H1 (cell line): ENCODE results near the gene KRTAP21-2. TPM values are rescaled to one million over a fixed set of nuclear protein-coding genes. Genes with fewer than 3 reads are reported as not detected.

ENCODE experiments used
- CTCF ChIA-PET: fragments of 300-600 bp; sonication (Branson Sonifier 250); formaldehyde crosslinking; loops from one replicate; lab custom pipeline; 2021; ENCODE audit not compliant: partially characterized antibody; lab: Charles Lee
- POLR2A ChIA-PET: fragments of 300-600 bp; sonication (Branson Sonifier 250); formaldehyde crosslinking; loops from one replicate; lab custom pipeline; 2021; ENCODE audit warnings: inconsistent platforms; ENCODE audit not compliant: partially characterized antibody; lab: Charles Lee
- DNase-seq, 2 experiments: peaks; one replicate each; pipeline versions ENCODE4 v3.0.0 to v3.0.0-alpha.2; 2010 to 2022; ENCODE audit warnings: low spot score in 2 of 2, low read depth in 1 of 2, mixed read lengths in 1 of 2
- FAIRE-seq: peaks from 2 replicates; lab custom pipeline; 2011; peaks lifted over from hg19 to GRCh38; lab: Jason Lieb, UNC
- H2AFZ ChIP-seq: 2 replicates; pipeline ENCODE4 v1.8.1; 2012; ENCODE audit warnings: low read length, inconsistent platforms
- H2AK5ac ChIP-seq: 2 replicates; pipeline ENCODE4 v1.6.1; 2013; ENCODE audit warnings: low read depth, low read length
- H2BK120ac ChIP-seq: replicated peaks from 2 replicates; pipeline ENCODE3; 2013; ENCODE audit warnings: low read depth, low read length, inconsistent platforms
- H2BK12ac ChIP-seq: 2 replicates; pipeline ENCODE4 v1.6.1; 2013; ENCODE audit warnings: low read depth, low read length
- H2BK15ac ChIP-seq: 2 replicates; pipeline ENCODE4 v1.6.1; 2013; ENCODE audit warnings: low read length
- H2BK20ac ChIP-seq: 2 replicates; pipeline ENCODE4 v1.6.1; 2013; ENCODE audit warnings: low read length
- H2BK5ac ChIP-seq: 2 replicates; pipeline ENCODE4 v1.6.1; 2013; ENCODE audit warnings: low read depth, low read length
- H3K14ac ChIP-seq: 2 replicates; pipeline ENCODE4 v1.6.1; 2013; ENCODE audit warnings: inconsistent platforms; ENCODE audit not compliant: insufficient read length
- H3K18ac ChIP-seq: 2 replicates; pipeline ENCODE4 v1.6.1; 2013; ENCODE audit warnings: low read length; ENCODE audit errors: extremely low read depth
- H3K23ac ChIP-seq: 2 replicates; pipeline ENCODE4 v1.6.1; 2013; ENCODE audit warnings: inconsistent platforms; ENCODE audit not compliant: insufficient read length
- H3K23me2 ChIP-seq: 2 replicates; pipeline ENCODE4 v1.6.1; 2013; ENCODE audit warnings: low read depth, low read length
- H3K27ac ChIP-seq: 2 replicates; pipeline ENCODE4 v1.6.1; 2011; ENCODE audit warnings: low read depth, low read length, inconsistent platforms
- H3K27me3 ChIP-seq, 4 experiments: replicated peaks in 1 of 4; 1 replicate in 1 of 4; 2 replicates in 3 of 4; pipeline versions ENCODE4 v1.6.1 to v1.8.1; 2011 to 2013; ENCODE audit warnings: low read length in 3 of 4, mild to moderate bottlenecking in 3 of 4, inconsistent platforms in 2 of 4, mixed read lengths in 2 of 4, moderate library complexity in 1 of 4; ENCODE audit not compliant: control insufficient read depth in 3 of 4, insufficient read depth in 3 of 4; ENCODE audit errors: extremely low read depth in 1 of 4
- H3K36me3 ChIP-seq, 4 experiments: 2 replicates each; pipeline versions ENCODE4 v1.6.1 to v1.8.1; 2011 to 2013; ENCODE audit warnings: mild to moderate bottlenecking in 4 of 4, low read length in 3 of 4, moderate library complexity in 2 of 4, control low read depth in 1 of 4, inconsistent platforms in 1 of 4; ENCODE audit not compliant: insufficient read depth in 4 of 4, control insufficient read depth in 2 of 4
- H3K4ac ChIP-seq: replicated peaks from 2 replicates; pipeline ENCODE3; 2013; ENCODE audit warnings: low read length, low read depth, mixed read lengths, inconsistent platforms; ENCODE audit not compliant: insufficient read length
- H3K4me1 ChIP-seq, 4 experiments: replicated peaks in 1 of 4; 1 replicate in 1 of 4; 2 replicates in 3 of 4; pipeline versions ENCODE4 v1.6.1 to v1.8.1; 2011 to 2013; ENCODE audit warnings: low read length in 3 of 4, inconsistent platforms in 2 of 4, mixed read lengths in 1 of 4; ENCODE audit not compliant: insufficient read depth in 4 of 4, control insufficient read depth in 3 of 4
- H3K4me2 ChIP-seq, 2 experiments: 2 replicates each; pipeline versions ENCODE4 v1.6.1 to v1.8.1; 2011 to 2013; ENCODE audit warnings: low read depth in 2 of 2, low read length in 2 of 2, control low read depth in 1 of 2, inconsistent platforms in 1 of 2, mild to moderate bottlenecking in 1 of 2; ENCODE audit not compliant: insufficient read depth in 1 of 2
- H3K4me3 ChIP-seq, 4 experiments: fragments of 200-600, 300-600 bp in 1 of 4; sonication (generic), shearing (Covaris generic), sonication (Bioruptor Twin) in 1 of 4; 2 replicates each; pipeline versions ENCODE4 v1.5.1 to v1.8.1; 2011 to 2016; ENCODE audit warnings: low read length in 4 of 4, low read depth in 3 of 4, control low read depth in 2 of 4, inconsistent platforms in 2 of 4, mild to moderate bottlenecking in 2 of 4, mixed read lengths in 1 of 4, moderate library complexity in 1 of 4; ENCODE audit not compliant: insufficient read depth in 2 of 4; ENCODE audit errors: extremely low read depth in 1 of 4
- H3K56ac ChIP-seq: replicated peaks from 2 replicates; pipeline ENCODE3; 2013; ENCODE audit warnings: low read depth, mild to moderate bottlenecking, mixed read lengths, low read length, inconsistent platforms; ENCODE audit not compliant: insufficient read length
- H3K79me1 ChIP-seq: 2 replicates; pipeline ENCODE4 v1.6.1; 2013; ENCODE audit warnings: low read depth, low read length, control low read depth
- H3K79me2 ChIP-seq, 2 experiments: 2 replicates each; pipeline versions ENCODE4 v1.6.1 to v1.8.1; 2012 to 2013; ENCODE audit warnings: low read length in 2 of 2, mild to moderate bottlenecking in 2 of 2, inconsistent platforms in 1 of 2; ENCODE audit not compliant: insufficient read depth in 2 of 2, control insufficient read depth in 1 of 2
- H3K9ac ChIP-seq, 4 experiments: replicated peaks in 1 of 4; 1 replicate in 1 of 4; 2 replicates in 3 of 4; pipeline versions ENCODE4 v1.6.1 to v1.8.1; 2011 to 2013; ENCODE audit warnings: low read depth in 3 of 4, low read length in 3 of 4, control low read depth in 2 of 4, mild to moderate bottlenecking in 2 of 4, moderate library complexity in 2 of 4, inconsistent platforms in 1 of 4; ENCODE audit errors: extremely low read depth in 1 of 4
- H3K9me3 ChIP-seq, 2 experiments: 2 replicates each; pipeline versions ENCODE4 v1.6.1 to v1.8.1; 2012 to 2013; ENCODE audit warnings: mild to moderate bottlenecking in 2 of 2, moderate library complexity in 2 of 2, control low read depth in 1 of 2, inconsistent platforms in 1 of 2, low read depth in 1 of 2, low read length in 1 of 2, mixed read lengths in 1 of 2; ENCODE audit not compliant: insufficient read depth in 2 of 2
- H4K20me1 ChIP-seq, 2 experiments: replicated peaks in 1 of 2; 2 replicates each; pipeline versions ENCODE3 to v1.8.1; 2011 to 2013; ENCODE audit warnings: inconsistent platforms in 2 of 2, low read length in 2 of 2, mild to moderate bottlenecking in 1 of 2; ENCODE audit not compliant: insufficient read depth in 2 of 2, control insufficient read depth in 1 of 2
- H4K5ac ChIP-seq: 2 replicates; pipeline ENCODE4 v1.6.1; 2013; ENCODE audit warnings: low read length, low read depth, mixed read lengths, inconsistent platforms; ENCODE audit not compliant: insufficient read length
- H4K8ac ChIP-seq: 2 replicates; pipeline ENCODE4 v1.8.0; 2013; ENCODE audit warnings: mild to moderate bottlenecking, moderate library complexity, low read length, inconsistent platforms; ENCODE audit not compliant: insufficient read depth; ENCODE audit errors: extremely low read depth
- H4K91ac ChIP-seq: replicated peaks from 2 replicates; pipeline ENCODE3; 2013; ENCODE audit warnings: low read length, mixed read lengths, inconsistent platforms; ENCODE audit not compliant: insufficient read length
- BRCA1 ChIP-seq: IDR thresholded peaks from 2 replicates; pipeline ENCODE4 v1.6.1; 2012; ENCODE audit warnings: low read depth, low read length, improper control_type of control experiment
- CBX8 ChIP-seq: fragments of 300-800, 300-1000 bp; sonication (generic); IDR thresholded peaks from 2 replicates; pipeline ENCODE4 v1.7.1; 2016; ENCODE audit warnings: low read depth, low read length, borderline replicate concordance
- CHD2 ChIP-seq: IDR thresholded peaks from 2 replicates; pipeline ENCODE4 v1.6.1; 2012; ENCODE audit warnings: low read length, improper control_type of control experiment
- JUND ChIP-seq: IDR thresholded peaks from 2 replicates; pipeline ENCODE4 v1.6.1; 2011; ENCODE audit warnings: mild to moderate bottlenecking, improper control_type of control experiment, low read length
- PHF8 ChIP-seq: fragments of 200-600 bp; sonication (generic); conservative IDR thresholded peaks from 2 replicates; pipeline ENCODE4 v1.7.1; 2012; ENCODE audit warnings: low read depth, mild to moderate bottlenecking, inconsistent platforms, low read length, moderate library complexity
- POU5F1 ChIP-seq: IDR thresholded peaks from 2 replicates; pipeline ENCODE4 v1.6.1; 2011; ENCODE audit warnings: low read depth, mild to moderate bottlenecking, low read length, moderate library complexity
- RXRA ChIP-seq: IDR thresholded peaks from 2 replicates; pipeline ENCODE4 v1.6.1; 2011; ENCODE audit warnings: low read depth, mild to moderate bottlenecking, low read length, moderate library complexity; ENCODE audit not compliant: insufficient read depth
- SAP30 ChIP-seq: fragments of 300-600 bp; sonication (generic); IDR thresholded peaks from 2 replicates; pipeline ENCODE4 v1.7.1; 2012; ENCODE audit warnings: low read length, moderate library complexity, mild to moderate bottlenecking, inconsistent platforms; ENCODE audit not compliant: insufficient read depth, insufficient replicate concordance
- SIRT6 ChIP-seq: IDR thresholded peaks from one replicate; pipeline ENCODE4 v1.7.1; 2012; ENCODE audit warnings: low read length, inconsistent platforms
- SUZ12 ChIP-seq: fragments of 200-600 bp; sonication (generic); IDR thresholded peaks from 2 replicates; pipeline ENCODE4 v1.6.1; 2012; ENCODE audit warnings: mild to moderate bottlenecking, inconsistent platforms, low read length, moderate library complexity, mixed read lengths
- YY1 ChIP-seq: IDR thresholded peaks from 2 replicates; pipeline ENCODE4 v1.6.1; 2011; ENCODE audit warnings: low read depth, mild to moderate bottlenecking, low read length
- ZNF274 ChIP-seq: IDR thresholded peaks from 2 replicates; pipeline ENCODE4 v1.7.0; 2012; ENCODE audit warnings: low read length, borderline replicate concordance; ENCODE audit errors: extremely low read depth
- WGBS, 2 experiments: shearing (Covaris generic) in 1 of 2; methylation state at CpG; one replicate each; pipeline versions ENCODE4 v1.1.6 to v1.1.7; 2013 to 2015; ENCODE audit warnings: low lambda C conversion rate in 2 of 2, mixed read lengths in 2 of 2, inconsistent platforms in 1 of 2, low coverage in 1 of 2, missing lambda C conversion rate in 1 of 2; ENCODE audit not compliant: insufficient replicate concordance in 2 of 2, insufficient coverage in 1 of 2, insufficient read length in 1 of 2; ENCODE audit errors: extremely low coverage in 1 of 2, missing lambda C conversion rate in 1 of 2; 5-methylcytosine and 5-hydroxymethylcytosine counted together
- polyA plus RNA-seq, 7 experiments: library from polyadenylated mRNA; depleted of rRNA in 3 of 7; stranded (reverse) in 5 of 7; unstranded in 2 of 7; fragments of >200 nt in 5 of 7; fragments of 200-250 nt in 2 of 7; gene quantifications; 1 replicate in 5 of 7; 2 replicates in 1 of 7; 4 replicates in 1 of 7; pipeline versions ENCODE4 v1.2.1 to v1.2.3, GENCODE V29; 2011 to 2013; ENCODE audit warnings: missing spikeins in 2 of 7, mixed read lengths in 2 of 7
- total RNA-seq: library from RNA; stranded (reverse); fragmentation: NEBNext Ultra II Directional; extraction: Animal tissue kit (Norgen Biotek cat#: 25700); gene quantifications from 2 replicates; pipeline ENCODE4 v1.2.1, GENCODE V29; 2021

Gene KRTAP21-2
- total and polyA plus RNA-seq, 2 of the 8 experiments (the other 6 are each of a cell fraction or from before 2014, with no cell fraction given) = not detected

DNA sequence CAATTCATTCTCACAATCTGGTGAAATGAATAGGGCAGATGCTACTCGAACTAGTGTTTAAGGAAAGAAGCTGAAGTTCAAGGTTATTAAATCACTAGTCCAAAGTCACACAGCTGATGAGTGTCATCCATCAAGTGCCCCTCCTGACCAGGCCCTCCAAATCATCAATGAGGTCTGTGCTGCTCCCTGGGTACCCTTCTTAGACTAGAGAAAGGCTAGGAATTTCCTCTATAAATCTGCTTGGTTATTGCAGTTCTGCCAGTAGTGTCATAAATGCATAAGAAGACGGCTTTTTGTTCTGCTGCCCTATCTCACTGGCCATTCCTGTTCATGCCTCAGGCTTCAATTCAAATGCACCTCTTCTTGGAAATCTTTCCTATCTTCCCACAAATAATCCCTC lies 13.7 kb upstream of the KRTAP21-2 start:
- Histone ChIP-seq H3K9ac (no peak overlapping the region), H2BK12ac (no peak overlapping the region), H3K79me2 (no peaks in the 10 kb centered on the region), H3K27ac (no peak overlapping the region), H3K4ac (no peak overlapping the region), H3K36me3 (no peaks in the 10 kb centered on the region)
- TF ChIP-seq SUZ12 (no peak), YY1 (no peak), CBX8 (no peak), JUND (no peak), ZNF274 (no peak), RXRA (no peak), BRCA1 (no peak), SAP30 (no peak), PHF8 (no peak), POU5F1 (no peak), CHD2 (no peak), SIRT6 (no peak)
- TF ChIP-seq, all 59 proteins: peak for 0
- no peaks in the 10 kb centered on the region for H3K23me2 ChIP-seq
- no peak overlapping the region for H4K8ac ChIP-seq
- no peaks in the 10 kb centered on the region for H3K27me3 ChIP-seq
- H2BK15ac ChIP-seq = no peak overlapping the region
- no peaks in the 10 kb centered on the region for H3K9me3 ChIP-seq
- H3K14ac ChIP-seq = no peak overlapping the region
- no peaks in the 10 kb centered on the region for H3K79me1 ChIP-seq
- CTCF ChIA-PET = interaction anchor here (1.6 kb wide), 1 partner anchor 10 kb away, joined by 5 read pairs; no protein-coding TSS in a partner anchor
- H3K56ac ChIP-seq = no peak overlapping the region
- no peak overlapping the region for H3K18ac ChIP-seq
- no peak overlapping the region for H3K4me2 ChIP-seq
- H2BK120ac ChIP-seq = no peak overlapping the region
- no peaks in the 10 kb centered on the region for H3K4me1 ChIP-seq
- H2BK5ac ChIP-seq = no peak overlapping the region
- 97% methylated on average over 2 of the region's 2 CpGs; no CpG with 5 or more reads in 1 of the 2 experiments for WGBS, 2 experiments
- H4K91ac ChIP-seq = no peak overlapping the region
- no peak overlapping the region for H2AK5ac ChIP-seq
- DNase-seq = no peak
- H4K5ac ChIP-seq = no peak overlapping the region
- POLR2A ChIA-PET = no interaction called here
- H2BK20ac ChIP-seq = no peak overlapping the region
- no peaks in the 10 kb centered on the region for H4K20me1 ChIP-seq
- H2AFZ ChIP-seq = no peak overlapping the region
- no peak overlapping the region for H3K23ac ChIP-seq
- no peak for FAIRE-seq
- no peak overlapping the region for H3K4me3 ChIP-seq
